CD4-positive, alpha-beta T cell treated with Interleukin-4 for 4 hours (primary cell): ENCODE data around the gene ATXN1.
A peak's percentile ranks its signal among the peaks of the same experiment; 100 is the strongest.
"Not testable (repeated sequence)": the region's sequence is repeated elsewhere in the genome, so short reads cannot be mapped to it uniquely, and the experiment has no call there.

ENCODE experiments used
- DNase-seq: peaks from one replicate; pipeline ENCODE4 v3.0.0-alpha.2; 2020

Gene ATXN1

DNA sequence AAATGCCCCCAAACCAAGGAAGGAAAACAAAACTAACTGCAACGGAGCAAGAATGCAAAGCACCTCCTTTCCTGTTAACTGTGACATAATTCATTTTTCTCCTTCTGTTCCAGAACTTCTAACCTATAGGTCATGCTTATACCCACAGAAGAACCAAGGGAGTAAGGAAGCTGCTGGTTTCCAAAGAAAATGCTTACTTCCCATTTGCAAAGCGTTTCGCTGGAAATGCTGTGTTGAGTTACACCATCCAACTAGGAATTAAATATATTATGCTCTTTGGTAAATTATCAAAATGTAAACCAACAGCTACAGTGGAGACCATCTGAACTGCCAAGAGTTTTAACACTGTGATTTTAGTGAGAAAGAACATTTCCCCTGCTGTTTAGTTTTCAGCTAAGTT lies 42.9 kb downstream of the ATXN1 start:
- no peak for DNase-seq

DNA sequence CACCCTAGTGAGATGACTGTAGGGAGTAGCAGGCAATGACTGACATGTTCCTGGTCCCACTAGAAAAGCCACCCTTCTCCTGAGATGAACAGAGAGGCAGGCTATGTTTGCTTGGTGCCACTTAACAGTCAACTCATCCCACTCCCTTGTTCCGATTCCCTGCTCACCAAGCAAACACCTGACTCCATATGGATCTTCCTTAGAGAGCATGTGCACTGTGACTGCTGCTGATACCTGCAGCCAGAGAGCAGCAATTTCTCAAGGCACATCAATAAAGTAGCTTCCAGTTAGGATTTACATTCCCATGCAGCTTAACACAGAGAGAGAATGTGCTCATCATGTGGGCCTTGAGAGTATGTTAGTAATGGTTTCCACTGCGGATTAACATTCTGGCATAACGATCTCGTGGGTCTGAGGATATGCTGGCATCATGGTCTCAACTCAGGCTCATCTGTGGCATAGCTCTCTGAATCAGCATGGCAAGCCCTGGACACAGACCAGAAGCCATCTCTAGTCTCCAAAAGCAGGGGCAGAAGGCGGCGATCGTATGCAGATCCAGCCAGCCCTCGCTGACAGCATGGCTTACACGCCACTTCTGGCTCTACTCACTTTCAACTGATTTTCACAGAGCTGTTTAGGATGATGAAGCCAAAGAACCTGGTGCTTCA lies 43.9 kb downstream of the ATXN1 start:
- no peak for DNase-seq

DNA sequence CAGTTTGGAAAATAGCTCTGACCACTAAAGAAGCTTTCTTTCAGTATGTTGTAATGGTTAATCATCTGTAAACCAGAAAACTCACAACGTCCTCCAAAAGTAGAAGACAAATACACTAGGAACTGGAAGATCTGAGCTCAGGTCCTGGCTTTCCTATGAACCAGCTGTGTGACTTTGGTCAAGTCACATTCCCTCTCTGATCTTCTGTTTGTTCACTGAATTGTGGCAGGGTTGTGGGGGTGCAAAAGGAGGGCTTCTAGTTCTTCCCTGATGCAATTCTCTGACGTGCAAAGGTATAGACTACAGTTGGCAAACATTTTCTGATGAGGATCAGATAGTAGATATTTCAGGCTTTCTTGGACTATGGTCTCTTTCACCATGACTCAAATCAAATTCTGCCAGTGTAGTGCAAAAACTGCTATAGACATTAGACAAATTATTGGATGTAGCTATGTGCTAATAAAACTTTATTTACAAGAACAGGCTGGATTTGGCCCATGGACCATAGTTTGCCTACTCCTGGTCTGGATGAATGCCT lies 44.9 kb downstream of the ATXN1 start:
- no peak for DNase-seq

DNA sequence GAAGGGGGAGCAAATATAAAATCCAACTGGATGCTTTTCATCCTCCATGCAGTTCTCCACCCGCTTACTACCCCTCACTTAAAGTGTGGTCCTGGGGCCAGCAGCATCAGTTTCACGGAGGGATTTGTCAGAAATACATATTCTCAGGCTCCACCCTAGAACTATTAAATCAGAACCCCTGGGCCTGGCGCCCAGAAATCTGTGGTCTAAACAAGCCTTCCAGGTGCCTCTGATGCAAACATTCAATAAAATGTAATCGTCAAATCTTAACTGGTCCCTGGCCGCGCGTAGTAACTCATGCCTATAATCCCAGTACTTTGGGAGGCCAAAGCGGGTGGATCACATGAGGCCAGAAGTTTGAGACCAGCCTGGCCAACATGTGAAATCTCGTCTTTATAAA lies 47.7 kb downstream of the ATXN1 start:
- DNase-seq: no peak

DNA sequence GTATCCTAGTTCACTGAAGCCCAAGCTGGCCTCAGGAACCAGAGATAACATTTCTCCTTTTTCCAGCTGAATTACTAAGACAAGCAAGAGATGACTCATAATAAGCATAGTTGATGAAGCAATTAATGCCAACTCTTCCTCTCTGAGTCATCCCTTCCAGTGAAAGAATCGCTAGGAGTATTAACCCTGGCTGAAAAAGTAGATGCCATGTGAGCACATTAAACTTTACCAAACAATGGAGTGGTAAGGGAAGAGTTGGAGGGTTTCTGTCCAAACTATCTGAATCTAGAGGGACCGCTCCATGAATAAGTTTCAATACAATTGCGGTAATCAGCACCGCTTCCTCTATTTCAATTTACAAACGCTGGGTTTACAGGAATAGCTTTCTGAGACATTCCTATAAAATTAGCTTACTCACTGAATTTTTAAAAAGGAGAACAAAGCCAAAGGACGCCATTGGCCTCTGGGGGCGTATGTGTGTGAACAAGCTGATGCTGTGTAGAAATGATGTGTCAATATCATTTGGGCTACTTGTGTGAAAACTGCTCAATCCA lies 48.3 kb downstream of the ATXN1 start:
- peak; percentile 68 for DNase-seq

DNA sequence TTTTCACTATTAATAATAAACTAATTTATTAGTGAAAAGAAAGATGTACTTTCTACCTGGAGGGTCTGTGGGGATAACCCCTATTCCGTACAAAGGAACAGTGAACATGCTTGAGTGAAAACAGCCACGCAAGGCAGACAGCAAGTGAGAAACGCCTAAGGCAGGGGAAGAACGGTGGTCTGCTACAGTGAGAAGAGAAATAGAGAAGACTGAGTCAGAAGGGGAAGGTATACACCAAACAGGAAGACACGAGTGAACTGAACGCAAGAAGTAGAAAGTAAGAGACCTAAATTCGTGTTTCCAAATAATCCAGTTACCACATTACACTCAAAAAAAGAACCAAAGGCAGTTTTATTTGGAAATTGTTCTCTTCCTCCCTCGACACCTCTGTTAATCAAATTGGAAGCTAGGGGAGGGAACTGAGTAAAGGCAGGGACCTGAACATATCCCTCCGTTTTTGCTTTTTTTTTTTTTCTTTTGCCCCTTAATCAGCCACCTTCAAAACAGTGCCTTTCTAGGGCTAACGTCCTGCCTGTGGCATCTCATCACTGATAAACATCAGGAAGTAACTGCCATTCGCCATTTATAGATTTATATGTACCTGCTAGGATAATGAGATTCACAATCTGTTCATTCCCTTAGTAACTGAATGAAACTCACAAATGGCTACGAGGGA lies 48.9 kb downstream of the ATXN1 start:
- DNase-seq: peak; percentile 67

DNA sequence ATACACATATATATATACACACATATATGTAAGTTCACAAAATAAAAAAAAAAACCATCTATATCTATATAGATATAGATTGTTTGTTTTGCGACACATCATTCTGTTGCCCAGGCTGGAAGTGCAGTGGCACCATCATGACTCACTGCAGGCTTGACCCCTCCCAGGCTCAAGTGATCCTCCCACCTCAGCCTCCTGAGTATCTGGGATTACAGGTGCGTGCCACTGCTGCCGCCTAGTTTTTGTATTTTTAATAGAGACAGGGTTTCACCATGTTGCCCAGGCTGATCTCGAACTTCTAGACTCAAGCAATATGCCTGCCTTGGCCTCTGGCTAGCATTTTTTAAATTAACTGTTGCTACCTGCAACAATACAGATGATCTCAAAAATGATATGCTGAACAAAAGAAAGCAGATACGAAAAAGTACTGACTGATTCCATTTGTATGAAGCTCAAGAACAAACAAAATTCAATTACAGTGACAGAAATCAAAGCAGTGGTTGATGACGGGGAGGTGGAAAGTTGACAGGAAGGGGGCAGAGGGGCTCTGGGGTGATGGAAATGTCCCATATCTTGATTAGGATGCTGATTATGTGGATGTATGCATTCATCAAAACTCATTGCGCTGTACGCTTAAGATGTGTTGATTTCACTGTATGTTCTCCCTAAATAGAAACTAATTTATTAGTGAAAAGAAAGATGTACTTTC lies 49.6 kb downstream of the ATXN1 start:
- DNase-seq: peak; percentile 88

DNA sequence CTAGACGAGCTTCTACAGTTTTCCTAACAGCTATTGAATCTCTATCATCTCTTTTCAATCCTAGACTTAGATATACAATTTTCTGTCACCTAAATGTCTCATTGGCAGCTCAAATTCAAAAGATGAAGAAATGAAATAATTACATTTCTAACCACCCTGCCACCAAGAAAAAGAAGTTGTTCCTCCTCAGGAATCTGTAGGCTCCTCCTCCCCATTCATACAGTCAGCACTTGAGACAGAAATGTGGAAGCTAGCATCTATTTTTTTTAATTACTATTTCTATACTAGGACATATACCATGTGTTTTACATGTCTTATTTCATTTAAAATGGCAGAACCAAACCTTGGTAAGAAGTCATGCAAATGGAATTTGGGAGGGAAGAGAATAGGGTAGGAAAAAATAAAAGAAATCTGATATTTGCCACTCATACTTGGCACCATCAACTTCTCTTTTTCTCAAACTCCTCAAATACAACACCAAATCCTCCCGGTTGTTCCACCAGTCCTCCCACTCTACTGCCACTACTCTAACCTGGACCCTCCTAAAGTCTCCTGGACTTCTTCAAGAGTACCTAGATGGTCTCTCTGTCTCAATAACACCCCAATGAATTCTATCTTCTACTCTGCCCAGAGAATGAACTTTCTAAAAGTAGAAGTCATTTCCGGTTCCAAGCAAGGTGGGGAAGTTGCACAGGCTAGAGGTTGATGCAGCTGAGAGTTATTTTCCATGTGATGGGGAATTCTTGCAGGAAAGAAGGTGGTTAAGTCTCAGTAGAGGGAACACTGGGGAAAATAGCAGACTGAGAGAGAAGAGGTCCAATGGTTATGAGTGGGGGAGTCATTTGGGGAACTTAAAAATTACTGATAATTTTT lies 54.1 kb downstream of the ATXN1 start:
- DNase-seq: peak; percentile 32

DNA sequence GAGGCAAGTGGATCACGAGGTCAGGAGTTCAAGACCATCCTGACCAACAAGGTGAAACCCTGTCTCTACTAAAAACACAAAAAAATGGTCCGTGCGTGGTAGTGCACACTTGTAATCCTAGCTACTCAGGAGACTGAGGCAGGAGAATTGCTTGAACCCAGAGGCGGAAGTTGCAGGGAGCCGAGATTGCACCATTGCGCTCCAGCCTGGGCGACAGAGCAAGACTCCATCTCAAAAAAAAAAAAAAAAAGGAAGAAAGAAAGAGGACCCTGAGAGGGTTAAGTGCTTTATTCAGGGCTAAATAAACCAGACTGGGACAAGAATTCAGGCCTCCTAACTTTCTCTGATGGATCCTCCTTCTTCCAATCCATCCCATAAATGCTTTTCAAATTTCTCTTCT lies 54.8 kb downstream of the ATXN1 start:
- not testable (repeated sequence) for DNase-seq

DNA sequence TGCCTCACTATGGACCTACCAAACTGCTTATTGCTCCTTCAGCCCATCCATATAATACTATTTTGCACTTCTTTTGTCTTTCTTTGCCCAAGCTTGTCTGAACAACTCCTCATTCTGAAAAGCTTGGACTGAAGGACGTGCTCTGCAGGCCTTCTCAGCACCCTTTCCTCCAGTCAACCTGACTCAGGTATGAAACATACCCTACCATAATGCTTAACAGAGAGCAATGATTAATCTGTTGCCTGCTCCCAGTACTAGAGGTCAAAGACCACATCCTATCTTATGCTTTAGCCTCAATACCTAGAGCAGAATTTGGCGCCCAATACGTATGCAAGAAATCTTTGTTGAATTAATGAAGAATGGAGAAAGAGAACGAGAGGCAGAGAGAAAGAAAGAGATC lies 55.2 kb downstream of the ATXN1 start:
- DNase-seq: no peak

DNA sequence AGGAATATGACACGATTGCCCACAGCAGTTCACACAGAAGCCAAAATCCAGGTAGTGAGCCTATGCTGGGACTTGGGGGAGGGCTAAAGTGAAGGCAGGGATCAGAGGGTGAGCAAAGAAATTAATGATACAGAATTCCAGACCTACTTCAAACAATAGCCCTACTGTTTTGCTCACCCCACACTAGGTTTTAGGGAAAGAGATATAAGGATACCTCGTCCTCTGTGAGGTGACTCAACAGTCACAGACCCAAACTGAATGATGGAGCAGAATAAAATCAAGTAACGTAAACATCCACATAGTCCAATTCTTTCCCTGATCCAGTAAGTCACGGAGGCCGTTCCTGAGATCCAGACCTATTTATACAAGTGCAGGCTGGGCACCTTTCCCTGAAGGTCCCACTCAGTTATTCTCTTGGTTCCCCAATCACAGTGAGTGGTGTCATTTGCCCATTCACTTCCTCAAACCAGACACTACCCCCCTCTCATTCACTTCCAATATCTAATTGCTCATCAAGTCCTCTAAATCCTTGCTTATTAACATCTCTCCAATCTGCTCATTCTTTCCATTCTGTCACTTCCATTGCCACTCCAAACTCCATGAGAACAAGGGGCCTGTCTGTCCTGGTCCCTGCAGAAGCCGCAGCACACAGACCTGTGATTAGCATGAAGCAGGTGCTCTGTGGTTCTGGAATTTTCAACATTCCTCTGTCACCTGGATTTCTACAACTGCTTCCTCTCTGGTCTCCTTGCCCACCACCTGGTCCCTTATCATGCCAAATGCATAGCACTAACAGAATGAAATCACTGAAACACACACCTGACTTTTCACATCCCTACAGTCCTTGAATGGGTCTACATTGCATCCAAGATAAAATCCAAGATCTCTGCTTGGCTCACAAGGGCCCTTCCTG lies 55.9 kb downstream of the ATXN1 start:
- DNase-seq: no peak

DNA sequence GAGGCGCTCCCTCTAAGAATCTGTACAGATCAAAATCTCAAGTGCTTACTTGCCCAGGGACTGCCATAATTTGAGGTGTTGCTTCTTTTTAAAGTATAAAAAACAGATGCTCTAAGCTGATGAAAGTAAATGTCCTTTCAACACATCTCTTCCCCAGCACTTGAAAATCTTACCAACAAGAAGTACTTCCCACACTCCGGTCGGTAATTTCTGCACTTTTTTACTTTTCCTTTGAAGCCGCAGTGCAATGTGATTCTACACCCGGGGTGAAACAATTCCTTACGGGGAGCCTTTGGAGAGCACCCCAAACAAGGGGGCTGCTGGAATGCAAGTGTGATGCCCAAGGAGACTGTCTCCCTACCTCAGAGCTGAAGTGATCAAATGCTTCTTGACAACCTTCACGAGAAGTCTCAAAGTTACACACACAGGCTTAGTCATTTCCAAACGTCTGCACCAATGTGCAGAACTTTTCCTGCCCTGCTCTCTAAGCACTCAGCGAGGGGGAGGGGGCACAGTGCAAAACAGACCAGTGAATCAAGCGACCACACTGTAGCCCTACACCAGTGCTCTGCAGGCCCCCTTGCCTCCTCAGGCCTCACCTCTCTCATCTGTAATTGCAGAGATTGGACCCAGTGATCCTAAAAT lies 56.7 kb downstream of the ATXN1 start:
- peak; percentile 69 for DNase-seq

DNA sequence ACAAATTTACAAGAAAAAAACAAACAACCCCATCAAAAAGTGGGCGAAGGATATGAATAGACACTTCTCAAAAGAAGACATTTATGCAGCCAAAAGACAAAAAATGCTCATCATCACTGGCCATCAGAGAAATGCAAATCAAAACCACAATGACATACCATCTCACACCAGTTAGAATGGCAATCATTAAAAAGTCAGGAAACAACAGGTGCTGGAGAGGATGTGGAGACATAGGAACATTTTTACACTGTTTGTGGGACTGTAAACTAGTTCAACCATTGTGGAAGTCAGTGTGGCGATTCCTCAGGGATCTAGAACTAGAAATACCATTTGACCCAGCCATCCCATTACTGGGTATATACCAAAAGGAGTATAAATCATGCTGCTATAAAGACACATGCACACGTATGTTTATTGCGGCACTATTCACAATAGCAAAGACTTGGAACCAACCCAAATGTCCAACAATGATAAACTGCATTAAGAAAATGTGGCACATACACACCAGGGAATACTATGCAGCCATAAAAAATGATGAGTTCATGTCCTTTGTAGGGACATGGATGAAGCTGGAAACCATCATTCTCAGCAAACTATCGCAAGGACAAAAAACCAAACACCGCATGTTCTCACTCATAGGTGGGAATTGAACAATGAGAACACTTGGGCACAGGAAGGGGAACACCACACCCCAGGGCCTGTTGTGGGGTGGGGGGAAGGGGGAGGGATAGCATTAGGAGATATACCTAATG lies 58.5 kb downstream of the ATXN1 start:
- DNase-seq: not testable (repeated sequence)

DNA sequence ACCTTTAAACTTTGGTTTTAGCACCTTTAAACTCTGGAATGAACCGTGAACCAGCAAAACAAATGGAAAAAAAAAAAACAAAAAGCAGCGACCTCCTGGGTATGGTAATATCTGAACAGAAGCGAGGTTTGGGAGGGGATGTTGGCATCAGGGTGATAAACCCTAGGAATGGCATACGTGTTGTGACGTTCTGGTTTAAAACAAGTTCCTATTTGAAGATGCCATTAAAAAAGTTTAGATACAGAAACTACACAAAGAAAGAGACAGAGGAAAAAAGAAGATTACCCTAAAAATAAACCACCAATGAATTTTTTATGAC lies 60.4 kb downstream of the ATXN1 start:
- no peak for DNase-seq

DNA sequence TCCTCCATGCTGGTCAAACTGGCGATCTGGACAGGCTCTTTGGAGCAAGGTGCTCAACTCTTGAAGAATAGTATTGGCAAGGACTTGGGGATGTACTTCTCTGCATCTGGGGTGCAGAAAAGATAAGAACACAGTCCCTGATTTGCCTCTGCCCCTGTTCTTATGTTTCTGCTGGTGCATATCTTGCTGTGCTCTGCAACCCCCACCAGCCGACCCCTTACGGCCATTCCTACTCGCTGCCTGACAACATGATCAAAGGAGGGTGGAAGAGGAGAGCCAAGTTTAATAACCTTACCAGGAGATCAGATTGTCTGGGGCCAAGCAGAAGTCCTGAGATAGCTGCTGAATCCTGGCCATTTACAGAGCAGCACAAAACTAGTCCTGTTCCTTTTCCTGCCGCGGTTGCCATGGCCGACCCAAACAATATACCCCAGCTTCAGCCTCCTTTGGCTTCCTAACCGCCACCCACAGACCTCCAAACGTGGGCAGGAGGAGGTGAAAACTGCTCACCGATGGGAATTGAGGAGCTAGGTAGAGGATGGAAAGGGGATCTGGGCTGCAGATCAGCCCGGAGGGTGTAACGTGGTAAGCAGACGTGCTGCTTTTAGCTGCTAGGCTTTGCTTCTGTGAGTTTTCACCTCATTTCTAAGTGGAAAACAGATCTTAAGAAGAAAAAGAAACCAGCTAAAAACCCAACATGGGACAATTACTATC lies 60.9 kb downstream of the ATXN1 start:
- peak; percentile 58 for DNase-seq

DNA sequence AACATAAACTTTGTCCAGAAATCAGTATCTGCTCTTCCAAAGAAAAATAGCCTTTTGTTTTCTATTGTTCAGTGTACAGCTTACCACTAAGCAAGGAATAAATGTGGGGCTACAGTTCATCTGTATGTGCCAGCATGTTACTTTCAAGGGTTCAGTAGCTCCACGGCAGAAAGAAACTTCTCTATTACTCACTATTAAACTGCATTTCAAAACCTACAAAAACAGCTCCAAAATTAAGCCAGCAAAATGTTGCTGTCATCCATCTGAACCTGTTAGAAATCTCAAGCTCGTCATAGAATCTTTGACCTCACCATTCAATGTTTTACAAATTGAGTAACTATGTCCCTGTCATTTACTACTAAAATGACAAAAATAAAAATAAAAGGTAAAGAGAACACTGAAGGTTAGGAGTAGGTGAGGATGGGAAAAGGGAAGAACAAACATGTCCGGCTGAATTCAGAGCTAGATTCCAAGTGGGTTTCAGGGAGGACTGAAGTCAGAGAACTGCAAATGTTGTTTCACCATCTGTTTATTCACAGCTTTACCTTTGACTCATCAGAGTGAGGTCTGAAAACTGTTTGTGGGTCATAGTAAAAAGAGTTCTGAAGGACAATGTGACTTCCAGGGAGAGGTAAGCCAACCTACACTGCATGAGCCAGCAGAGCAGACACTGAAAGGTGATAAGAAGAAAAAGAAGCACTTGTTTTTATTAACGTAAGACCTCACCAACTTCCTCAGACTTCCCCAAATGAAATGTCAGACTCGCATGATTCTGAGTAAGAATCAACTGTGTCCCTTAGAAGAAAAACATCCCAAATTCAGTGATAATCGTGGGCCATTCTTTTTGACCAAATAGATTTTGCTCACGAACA lies 62.0 kb downstream of the ATXN1 start:
- DNase-seq: peak; percentile 88

DNA sequence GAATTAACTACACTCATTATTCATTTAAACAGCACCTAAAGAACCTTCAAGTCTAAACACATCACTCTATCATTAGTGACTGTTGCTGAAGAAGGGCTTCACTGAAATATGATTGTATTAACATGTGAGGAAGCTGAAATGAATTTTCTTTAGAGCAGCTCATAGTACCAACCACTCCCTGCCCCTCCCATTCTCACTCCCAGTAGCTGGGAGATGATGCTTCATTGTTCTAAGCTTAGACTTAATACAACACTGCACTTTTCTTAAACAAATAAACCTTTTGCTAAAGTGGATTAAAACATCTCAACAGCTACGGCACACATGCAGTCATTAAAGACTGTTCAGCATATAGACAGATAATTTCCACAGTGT lies 63.1 kb downstream of the ATXN1 start:
- peak; percentile 39 for DNase-seq

DNA sequence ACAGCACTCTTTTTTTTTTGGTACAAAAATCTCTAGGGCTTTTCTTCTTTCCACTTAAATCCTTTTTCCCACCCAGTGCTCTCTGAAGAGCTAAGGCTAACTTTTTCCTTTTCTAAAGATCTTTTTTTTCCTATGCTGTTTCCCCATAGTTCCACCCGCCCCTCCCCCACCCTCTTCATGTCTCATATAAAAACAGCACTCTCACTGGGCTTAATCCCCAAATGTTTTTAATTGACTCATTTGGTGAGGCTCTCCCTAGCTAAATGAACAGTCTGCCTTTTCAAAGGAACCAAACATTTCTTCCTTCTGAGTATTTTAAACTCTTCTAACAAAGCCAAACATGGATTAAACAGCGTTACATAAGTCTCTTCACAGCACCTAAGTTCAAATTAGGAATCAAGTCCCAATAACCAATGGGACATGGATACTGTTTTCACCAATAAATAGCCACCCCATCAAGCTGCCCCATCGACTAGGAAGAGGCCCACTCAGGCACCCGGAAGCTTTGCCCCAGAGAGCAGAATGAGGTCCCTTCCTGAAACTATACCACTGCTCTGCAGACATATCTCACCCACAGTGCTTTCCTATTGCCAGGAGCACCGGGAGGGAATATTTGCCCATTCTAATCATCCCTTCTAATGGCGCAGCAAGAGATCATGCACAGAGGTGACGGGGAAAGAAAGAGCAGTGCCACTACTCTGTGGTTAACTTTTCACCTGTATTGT lies 63.7 kb downstream of the ATXN1 start:
- no peak for DNase-seq
